Neuron (in vitro differentiated cells): Measurements from ENCODE around the gene TSSK6.

Experiments
- H2AFZ ChIP-seq: one replicate; pipeline ENCODE4 v1.6.1; 2013; ENCODE audit warnings: low read depth, mild to moderate bottlenecking, inconsistent platforms, low read length, moderate library complexity
- H3K27me3 ChIP-seq: one replicate; pipeline ENCODE4 v1.6.1; 2013; ENCODE audit warnings: low read length; ENCODE audit not compliant: insufficient read depth
- H3K36me3 ChIP-seq: one replicate; pipeline ENCODE4 v1.6.1; 2013; ENCODE audit warnings: low read length; ENCODE audit not compliant: insufficient read depth
- H3K4me1 ChIP-seq: one replicate; pipeline ENCODE4 v1.6.1; 2013; ENCODE audit warnings: low read length; ENCODE audit not compliant: insufficient read depth
- H3K4me3 ChIP-seq: 2 replicates; pipeline ENCODE4 v1.5.1; 2013; ENCODE audit warnings: mild to moderate bottlenecking, low read length, moderate library complexity
- H3K9me3 ChIP-seq: one replicate; pipeline ENCODE4 v1.6.1; 2013; ENCODE audit warnings: low read length

TSSK6 gene

GRCh38 chr19:19502281-19502680 lies 13.1 kb downstream of the TSSK6 start:
- H3K36me3 ChIP-seq = peaks cover 97% of the 10 kb centered on the region
- H3K9me3 ChIP-seq = no peaks in the 10 kb centered on the region
- no peaks in the 10 kb centered on the region for H3K4me1 ChIP-seq
- H3K4me3 ChIP-seq = no peak overlapping the region
- no peak overlapping the region for H2AFZ ChIP-seq
- no peaks in the 10 kb centered on the region for H3K27me3 ChIP-seq

GRCh38 chr19:19501798-19502197 lies 13.6 kb downstream of the TSSK6 start:
- Histone ChIP-seq H3K36me3 (peaks cover 94% of the 10 kb centered on the region), H3K9me3 (no peaks in the 10 kb centered on the region), H3K27me3 (no peaks in the 10 kb centered on the region), H3K4me1 (no peaks in the 10 kb centered on the region), H3K4me3 (no peak overlapping the region), H2AFZ (no peak overlapping the region)

GRCh38 chr19:19500975-19501644 lies 14.2 kb downstream of the TSSK6 start:
- Histone ChIP-seq H3K9me3 (no peaks in the 10 kb centered on the region), H3K4me1 (no peaks in the 10 kb centered on the region), H3K4me3 (no peak overlapping the region), H3K36me3 (peaks cover 94% of the 10 kb centered on the region), H3K27me3 (no peaks in the 10 kb centered on the region), H2AFZ (no peak overlapping the region)

- H3K9me3 ChIP-seq = no peaks in the 10 kb centered on the region
- H3K4me1 ChIP-seq = no peaks in the 10 kb centered on the region
- peaks cover 90% of the 10 kb centered on the region for H3K36me3 ChIP-seq
- no peaks in the 10 kb centered on the region for H3K27me3 ChIP-seq
- H3K4me3 ChIP-seq = no peak overlapping the region
- H2AFZ ChIP-seq = no peak overlapping the region
These were observed 15.9 kb downstream of the TSSK6 start for GRCh38 chr19:19499272-19499995.

GRCh38 chr19:19498255-19498991 lies 16.9 kb downstream of the TSSK6 start:
- no peak overlapping the region for H2AFZ ChIP-seq
- H3K4me3 ChIP-seq = no peak overlapping the region
- H3K4me1 ChIP-seq = no peaks in the 10 kb centered on the region
- H3K9me3 ChIP-seq = no peaks in the 10 kb centered on the region
- H3K27me3 ChIP-seq = no peaks in the 10 kb centered on the region
- H3K36me3 ChIP-seq = peaks cover 90% of the 10 kb centered on the region

GRCh38 chr19:19495614-19496603 lies 19.4 kb downstream of the TSSK6 start:
- Histone ChIP-seq H3K4me1 (no peaks in the 10 kb centered on the region), H3K27me3 (no peaks in the 10 kb centered on the region), H3K36me3 (peaks cover 82% of the 10 kb centered on the region), H2AFZ (no peak overlapping the region), H3K9me3 (no peaks in the 10 kb centered on the region), H3K4me3 (no peak overlapping the region)

GRCh38 chr19:19493841-19494546 lies 21.4 kb downstream of the TSSK6 start:
- Histone ChIP-seq H3K4me1 (peaks cover 13% of the 10 kb centered on the region), H3K36me3 (peaks cover 66% of the 10 kb centered on the region), H3K9me3 (no peaks in the 10 kb centered on the region), H3K4me3 (no peak overlapping the region), H2AFZ (no peak overlapping the region), H3K27me3 (no peaks in the 10 kb centered on the region)

- Histone ChIP-seq H3K9me3 (no peaks in the 10 kb centered on the region), H3K36me3 (peaks cover 48% of the 10 kb centered on the region), H2AFZ (no peak overlapping the region), H3K4me3 (no peak overlapping the region), H3K4me1 (peaks cover 29% of the 10 kb centered on the region), H3K27me3 (no peaks in the 10 kb centered on the region)
These were observed 23.2 kb downstream of the TSSK6 start for GRCh38 chr19:19492026-19492610.

- no peak overlapping the region for H3K4me3 ChIP-seq
- no peak overlapping the region for H2AFZ ChIP-seq
- peaks cover 31% of the 10 kb centered on the region for H3K4me1 ChIP-seq
- peaks cover 44% of the 10 kb centered on the region for H3K36me3 ChIP-seq
- H3K9me3 ChIP-seq = no peaks in the 10 kb centered on the region
- H3K27me3 ChIP-seq = no peaks in the 10 kb centered on the region
These were observed 23.9 kb downstream of the TSSK6 start for GRCh38 chr19:19491321-19492025.

GRCh38 chr19:19490214-19490968 lies 25.0 kb downstream of the TSSK6 start:
- peaks cover 34% of the 10 kb centered on the region for H3K36me3 ChIP-seq
- H3K4me1 ChIP-seq = peaks cover 34% of the 10 kb centered on the region
- no peaks in the 10 kb centered on the region for H3K9me3 ChIP-seq
- no peak overlapping the region for H2AFZ ChIP-seq
- H3K4me3 ChIP-seq = no peak overlapping the region
- no peaks in the 10 kb centered on the region for H3K27me3 ChIP-seq

GRCh38 chr19:19489804-19490204 lies 25.5 kb downstream of the TSSK6 start:
- Histone ChIP-seq H3K4me1 (peaks cover 37% of the 10 kb centered on the region), H3K4me3 (no peak overlapping the region), H2AFZ (no peak overlapping the region), H3K36me3 (peaks cover 32% of the 10 kb centered on the region), H3K9me3 (no peaks in the 10 kb centered on the region), H3K27me3 (no peaks in the 10 kb centered on the region)
